Upper lobe of left lung (tissue), 6 donors: Measurements from ENCODE around the gene LEKR1. TPM values are rescaled to one million over a fixed set of nuclear protein-coding genes. Genes with fewer than 3 reads are reported as not detected.
A peak's percentile ranks its signal among the peaks of the same experiment; 100 is the strongest.

Source experiments
- ATAC-seq, 2 donors: fragments of 200-7000 bp; cut with Tn5 transposase; one replicate each; pipeline ENCODE4 v1.9.1; 2022; ENCODE audit warnings: mild to moderate bottlenecking in 2 of 2, moderate library complexity in 2 of 2; ENCODE audit not compliant: low FRiP score in 2 of 2
- DNase-seq, 2 donors: peaks; one replicate each; pipeline ENCODE4 v3.0.0-alpha.2; 2019 to 2020
- H3K27ac ChIP-seq, 4 donors: fragments of 200-600 bp; sonication (generic); one replicate each; pipeline ENCODE4 v1.5.1; 2016 to 2019
- H3K27me3 ChIP-seq, 4 donors: fragments of 200-600 bp; sonication (generic); one replicate each; pipeline ENCODE4 v1.5.1; 2017 to 2019
- H3K36me3 ChIP-seq, 4 donors: fragments of 200-600 bp; sonication (generic); one replicate each; pipeline ENCODE4 v1.5.1; 2016 to 2019
- H3K4me1 ChIP-seq, 4 donors: fragments of 200-600 bp; sonication (generic); one replicate each; pipeline ENCODE4 v1.5.1; 2018 to 2019
- H3K4me3 ChIP-seq, 4 donors: fragments of 200-600 bp; sonication (generic); one replicate each; pipeline ENCODE4 v1.5.1; 2017 to 2019; ENCODE audit warnings: mild to moderate bottlenecking in 2 of 4, moderate library complexity in 1 of 4
- H3K9me3 ChIP-seq, 4 donors: fragments of 200-600 bp; sonication (generic); one replicate each; pipeline ENCODE4 v1.5.1; 2018 to 2019
- CTCF ChIP-seq, 6 experiments: fragments of 450-650 bp in 4 of 6; fragments of 200-600 bp in 2 of 6; sonication (generic) in 2 of 6; IDR thresholded peaks; one replicate each; pipeline ENCODE4 v1.5.1; 2016 to 2019; ENCODE audit warnings: antibody characterized with exemption in 6 of 6
- EP300 ChIP-seq, 4 donors: sonication (generic); formaldehyde crosslinking; IDR thresholded peaks; one replicate each; pipeline ENCODE4 v1.5.1; 2017; ENCODE audit warnings: antibody characterized with exemption in 4 of 4, control low read depth in 2 of 4
- POLR2A ChIP-seq, 4 donors: fragments of 450-650 bp; IDR thresholded peaks; one replicate each; pipeline ENCODE4 v1.5.1; 2016 to 2017; ENCODE audit warnings: antibody characterized with exemption in 4 of 4, mild to moderate bottlenecking in 2 of 4
- POLR2AphosphoS5 ChIP-seq, 2 donors: sonication (generic); formaldehyde crosslinking; IDR thresholded peaks; one replicate each; pipeline ENCODE4 v1.5.1; 2017; ENCODE audit warnings: antibody characterized with exemption in 2 of 2
- WGBS, 2 donors: methylation state at CpG; one replicate each; pipeline ENCODE4 v1.1.5; 2017 to 2018; 5-methylcytosine and 5-hydroxymethylcytosine counted together
- total RNA-seq, 6 donors: library from RNA; depleted of rRNA in 4 of 6; stranded (reverse); fragments of >200 nt in 4 of 6; gene quantifications; one replicate each; pipeline versions ENCODE4 v1.1.0 to v1.2.1, GENCODE V29; 2016 to 2021
- donor health status: DM: no; HTN: no; CAD: no; lungs with moderate emphysema.
- donor health status: DM: no; HTN: yes; CAD: no; lungs with severe emphysema.

Gene LEKR1
- total RNA-seq, 6 donors from 2014 or later: 1.0 to 9.1 (median 2.2) TPM

GRCh38 chr3:157074490-157074889 is 248.3 kb downstream of the LEKR1 start:
- 90 to 95% methylated on average over 3 of the region's 3 CpGs for WGBS, 2 donors
- Histone ChIP-seq H3K27ac (no peak overlapping the region), H3K27me3 (no peaks in the 10 kb centered on the region), H3K9me3 (no peaks in the 10 kb centered on the region), H3K36me3 (no peaks in the 10 kb centered on the region), H3K4me1 (no peaks in the 10 kb centered on the region), H3K4me3 (no peak overlapping the region)
- TF ChIP-seq POLR2A (IDR thresholded peaks at IDR 0.05): no peak
- TF ChIP-seq EP300 (IDR thresholded peaks at IDR 0.05): no peak
- TF ChIP-seq CTCF (IDR thresholded peaks at IDR 0.05): no peak
- no peak for TF ChIP-seq POLR2AphosphoS5 (IDR thresholded peaks at IDR 0.05)
- no peak for DNase-seq
- ATAC-seq: no peak

- H3K36me3 ChIP-seq: no peaks in the 10 kb centered on the region
- TF ChIP-seq POLR2A (IDR thresholded peaks at IDR 0.05) (no peak), POLR2AphosphoS5 (IDR thresholded peaks at IDR 0.05) (no peak), CTCF (IDR thresholded peaks at IDR 0.05) (no peak), EP300 (IDR thresholded peaks at IDR 0.05) (no peak)
- no peaks in the 10 kb centered on the region for H3K9me3 ChIP-seq
- H3K27me3 ChIP-seq: no peaks in the 10 kb centered on the region
- WGBS, 2 donors: 86 to 92% methylated on average over 2 of the region's 2 CpGs
- H3K27ac ChIP-seq: no peak overlapping the region
- DNase-seq: no peak
- ATAC-seq: no peak
- H3K4me1 ChIP-seq: no peaks in the 10 kb centered on the region
- no peak overlapping the region for H3K4me3 ChIP-seq
These were observed 248.8 kb downstream of the LEKR1 start for GRCh38 chr3:157074981-157075380.

GRCh38 chr3:157075693-157076420 is 249.7 kb downstream of the LEKR1 start:
- TF ChIP-seq POLR2A (IDR thresholded peaks at IDR 0.05) (no peak), POLR2AphosphoS5 (IDR thresholded peaks at IDR 0.05) (no peak), EP300 (IDR thresholded peaks at IDR 0.05) (no peak), CTCF (IDR thresholded peaks at IDR 0.05) (no peak)
- WGBS, 2 donors: 53% methylated on average over 7 of the region's 7 CpGs
- Histone ChIP-seq H3K9me3 (no peaks in the 10 kb centered on the region), H3K4me3 (no peak overlapping the region), H3K4me1 (no peaks in the 10 kb centered on the region), H3K36me3 (no peaks in the 10 kb centered on the region), H3K27me3 (no peaks in the 10 kb centered on the region), H3K27ac (no peak overlapping the region)
- ATAC-seq (no peak), DNase-seq (no peak)

GRCh38 chr3:157077565-157077991 is 251.4 kb downstream of the LEKR1 start:
- no peaks in the 10 kb centered on the region for H3K27me3 ChIP-seq
- peaks cover 2 to 8% (median 5%) of the 10 kb centered on the region in 4 donors for H3K4me1 ChIP-seq
- ATAC-seq (peak in 1 of 2 donors; percentile 77), DNase-seq (no peak)
- no peaks in the 10 kb centered on the region for H3K36me3 ChIP-seq
- no peak overlapping the region for H3K27ac ChIP-seq
- no peak for TF ChIP-seq CTCF (IDR thresholded peaks at IDR 0.05)
- TF ChIP-seq POLR2A (IDR thresholded peaks at IDR 0.05): no peak
- no peak for TF ChIP-seq POLR2AphosphoS5 (IDR thresholded peaks at IDR 0.05)
- no peak for TF ChIP-seq EP300 (IDR thresholded peaks at IDR 0.05)
- no peaks in the 10 kb centered on the region for H3K9me3 ChIP-seq
- 69 to 84% methylated on average over 4 of the region's 4 CpGs for WGBS, 2 donors
- no peak overlapping the region for H3K4me3 ChIP-seq
